Mesodermal cell (in vitro differentiated cells): ENCODE data around the gene LILRB5. TPM values are rescaled to one million over a fixed set of nuclear protein-coding genes. Genes with fewer than 3 reads are reported as not detected.
"Not testable (repeated sequence)": the region's sequence is repeated elsewhere in the genome, so short reads cannot be mapped to it uniquely, and the experiment has no call there.

Source experiments
- H3K27ac ChIP-seq: 2 replicates; pipeline ENCODE4 v1.7.0; 2013; ENCODE audit warnings: mild to moderate bottlenecking, low read depth, low read length, moderate library complexity; ENCODE audit not compliant: severe bottlenecking
- H3K36me3 ChIP-seq: 2 replicates; pipeline ENCODE4 v1.7.1; 2013; ENCODE audit warnings: mild to moderate bottlenecking, low read length, moderate library complexity; ENCODE audit not compliant: control insufficient read depth, insufficient read depth
- H3K4me1 ChIP-seq: one replicate; pipeline ENCODE4 v1.7.1; 2013; ENCODE audit warnings: mild to moderate bottlenecking, low read length; ENCODE audit not compliant: insufficient read depth, control insufficient read depth, poor library complexity, severe bottlenecking
- H3K4me3 ChIP-seq: 2 replicates; pipeline ENCODE4 v1.7.0; 2013; ENCODE audit warnings: low read length, control low read depth, mild to moderate bottlenecking; ENCODE audit not compliant: insufficient read depth, poor library complexity, severe bottlenecking; ENCODE audit errors: extremely low read depth
- H3K9me3 ChIP-seq: 2 replicates; pipeline ENCODE4 v1.7.1; 2013; ENCODE audit warnings: mild to moderate bottlenecking, low read length, moderate library complexity; ENCODE audit not compliant: control insufficient read depth
- WGBS, 2 experiments: methylation state at CpG; one replicate each; pipeline ENCODE4 v1.1.5; 2013; ENCODE audit warnings: missing lambda C conversion rate in 2 of 2; ENCODE audit not compliant: insufficient coverage in 2 of 2; 5-methylcytosine and 5-hydroxymethylcytosine counted together
- polyA plus RNA-seq, 2 experiments: library from polyadenylated mRNA; stranded (reverse); fragments of 50-300 nt; gene quantifications; one replicate each; pipeline ENCODE4 v1.2.3, GENCODE V29; 2013

LILRB5 gene
- polyA plus RNA-seq (2013, experiment 1 of 2), result not detected
- polyA plus RNA-seq (2013, experiment 2 of 2), result not detected

GRCh38 chr19:54257116-54257480 lies at the start of gene LILRB5:
Gene LILRB5, minus strand, starts transcription at chr19:54257273. Its CDS starts 80 bp downstream, at chr19:54257193.
- WGBS, 2 experiments, result 92 to 98% methylated on average over 5 to 6 of the region's 9 CpGs
- Histone ChIP-seq H3K9me3 (no peaks in the 10 kb centered on the region), H3K4me1 (no peaks in the 10 kb centered on the region), H3K36me3 (no peaks in the 10 kb centered on the region), H3K4me3 (no peak within 1 kb of the TSS), H3K27ac (no peak within 1 kb of the TSS)

- Histone ChIP-seq H3K4me3 (no peak overlapping the region), H3K9me3 (no peaks in the 10 kb centered on the region), H3K36me3 (no peaks in the 10 kb centered on the region), H3K4me1 (no peaks in the 10 kb centered on the region), H3K27ac (no peak overlapping the region)
- 50 to 86% methylated on average over 1 of the region's 1 CpG for WGBS, 2 experiments
Measured at GRCh38 chr19:54305141-54305540, 48.1 kb upstream of the LILRB5 start.

- Histone ChIP-seq H3K4me1 (no peaks in the 10 kb centered on the region), H3K9me3 (no peaks in the 10 kb centered on the region), H3K4me3 (no peak overlapping the region), H3K27ac (no peak overlapping the region), H3K36me3 (no peaks in the 10 kb centered on the region)
- WGBS, 2 experiments, result 83 to 90% methylated on average over 3 of the region's 4 CpGs
Measured at GRCh38 chr19:54302257-54302656, 45.2 kb upstream of the LILRB5 start.

DNA sequence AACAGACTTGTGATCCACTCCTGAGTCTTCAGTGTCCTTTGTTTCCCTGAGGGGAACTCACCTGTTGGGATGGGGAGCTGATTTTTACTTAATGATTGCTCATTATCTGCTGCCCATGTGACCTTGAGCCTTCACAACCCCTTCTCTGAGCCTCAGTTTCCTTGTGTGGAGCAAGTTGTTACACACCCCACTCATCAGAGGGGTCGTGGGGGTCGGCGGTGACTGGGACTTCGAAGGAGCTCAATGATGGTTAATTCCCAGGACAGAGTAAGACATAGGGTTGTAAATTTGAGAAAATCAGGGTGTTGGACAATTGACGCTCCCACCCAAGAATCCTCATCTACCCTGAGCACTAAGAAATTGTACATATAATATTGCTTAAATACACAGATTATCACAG lies 42.4 kb upstream of the LILRB5 start:
- no peak overlapping the region for H3K4me3 ChIP-seq
- no CpG with 5 or more reads among the region's 5 CpGs for WGBS, 2 experiments

GRCh38 chr19:54299126-54299498 lies 42.0 kb upstream of the LILRB5 start:
- H3K9me3 ChIP-seq, result no peaks in the 10 kb centered on the region
- H3K27ac ChIP-seq, result no peak overlapping the region
- no peak overlapping the region for H3K4me3 ChIP-seq
- WGBS, 2 experiments, result 47 to 51% methylated on average over 7 of the region's 7 CpGs
- no peaks in the 10 kb centered on the region for H3K4me1 ChIP-seq
- H3K36me3 ChIP-seq, result no peaks in the 10 kb centered on the region

More for the DNA sequence above, 42.4 kb upstream of the LILRB5 start:
- Histone ChIP-seq H3K27ac (no peak overlapping the region), H3K4me1 (no peaks in the 10 kb centered on the region), H3K36me3 (no peaks in the 10 kb centered on the region), H3K9me3 (no peaks in the 10 kb centered on the region)

- Histone ChIP-seq H3K4me3 (no peak overlapping the region), H3K4me1 (no peaks in the 10 kb centered on the region), H3K36me3 (no peaks in the 10 kb centered on the region), H3K9me3 (no peaks in the 10 kb centered on the region), H3K27ac (no peak overlapping the region)
- WGBS, 2 experiments, result 53 to 68% methylated on average over 3 of the region's 4 CpGs
Measured at GRCh38 chr19:54298357-54299125, 41.5 kb upstream of the LILRB5 start.

GRCh38 chr19:54297759-54298305 lies 40.8 kb upstream of the LILRB5 start:
- H3K9me3 ChIP-seq, result no peaks in the 10 kb centered on the region
- H3K27ac ChIP-seq, result no peak overlapping the region
- H3K4me3 ChIP-seq, result no peak overlapping the region
- no peaks in the 10 kb centered on the region for H3K4me1 ChIP-seq
- H3K36me3 ChIP-seq, result no peaks in the 10 kb centered on the region
- WGBS, 2 experiments, result 42 to 45% methylated on average over 5 to 6 of the region's 7 CpGs

DNA sequence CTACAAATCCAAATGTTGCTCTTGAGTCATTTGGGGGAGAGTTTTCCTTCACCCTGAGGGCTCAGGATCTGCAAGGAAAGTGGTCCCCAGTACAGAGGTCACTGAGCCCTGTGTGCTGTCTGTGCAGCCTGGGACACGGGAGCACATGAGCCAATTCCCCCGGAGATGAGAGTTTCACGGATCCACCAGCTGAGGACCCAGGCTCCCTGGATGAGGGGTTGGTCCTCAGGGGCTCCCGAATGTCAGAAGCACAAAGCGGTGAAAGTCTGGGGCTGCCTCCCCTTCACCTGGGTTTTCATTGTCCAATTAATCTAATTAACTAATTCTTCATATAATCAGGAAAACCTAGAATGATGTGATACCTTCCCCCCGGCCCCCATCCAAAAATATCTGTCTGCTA lies 37.5 kb upstream of the LILRB5 start:
- Histone ChIP-seq H3K36me3 (no peaks in the 10 kb centered on the region), H3K27ac (no peak overlapping the region), H3K4me1 (no peaks in the 10 kb centered on the region), H3K4me3 (no peak overlapping the region), H3K9me3 (no peaks in the 10 kb centered on the region)
- 72 to 91% methylated on average over 5 of the region's 6 CpGs for WGBS, 2 experiments

- not testable (repeated sequence) for H3K4me1 ChIP-seq, H3K4me3 ChIP-seq, H3K36me3 ChIP-seq, H3K9me3 ChIP-seq, H3K27ac ChIP-seq
- 0% methylated on average over 1 of the region's 8 CpGs; no CpG with 5 or more reads in 1 of the 2 experiments for WGBS, 2 experiments
Measured at GRCh38 chr19:54289160-54289559, 32.1 kb upstream of the LILRB5 start.

DNA sequence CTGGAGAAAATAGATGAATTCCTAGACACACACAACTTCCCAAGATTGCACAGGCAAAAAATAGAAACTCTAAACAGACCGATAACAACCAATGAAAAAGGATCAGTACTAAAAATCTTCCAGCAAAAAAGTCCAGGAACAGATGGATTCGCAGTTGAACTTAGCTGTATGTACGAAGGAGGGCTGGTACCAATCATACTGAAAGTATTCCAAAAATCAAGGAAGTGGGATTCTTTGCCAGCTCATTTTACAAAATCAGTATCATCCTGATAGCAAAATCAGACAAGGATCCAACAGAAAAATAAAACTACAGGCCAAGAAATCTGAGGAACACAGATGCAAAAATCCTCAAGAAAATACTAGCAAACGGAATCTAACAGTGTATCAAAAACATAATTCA lies 30.4 kb upstream of the LILRB5 start:
- 100% methylated on average over 1 of the region's 4 CpGs; no CpG with 5 or more reads in 1 of the 2 experiments for WGBS, 2 experiments
- Histone ChIP-seq H3K4me3 (no peak overlapping the region), H3K27ac (no peak overlapping the region), H3K4me1 (no peaks in the 10 kb centered on the region), H3K9me3 (no peaks in the 10 kb centered on the region), H3K36me3 (no peaks in the 10 kb centered on the region)

GRCh38 chr19:54286283-54286682 lies 29.2 kb upstream of the LILRB5 start:
- H3K9me3 ChIP-seq, H3K4me1 ChIP-seq, H3K36me3 ChIP-seq, H3K4me3 ChIP-seq, H3K27ac ChIP-seq: not testable (repeated sequence)
- 67 to 100% methylated on average over 1 to 2 of the region's 10 CpGs for WGBS, 2 experiments
